IPS-15b (cell line): ENCODE measurements around the gene TEDDM1.

Experiments
- H3K27me3 ChIP-seq: one replicate; pipeline ENCODE4 v1.6.1; 2013; ENCODE audit warnings: low read length; ENCODE audit not compliant: control insufficient read depth, insufficient read depth
- H3K36me3 ChIP-seq: one replicate; pipeline ENCODE4 v1.6.1; 2013; ENCODE audit warnings: low read length; ENCODE audit not compliant: control insufficient read depth, insufficient read depth
- H3K4me1 ChIP-seq: one replicate; pipeline ENCODE4 v1.6.1; 2013; ENCODE audit warnings: mild to moderate bottlenecking, low read length; ENCODE audit not compliant: control insufficient read depth, insufficient read depth
- H3K4me3 ChIP-seq: one replicate; pipeline ENCODE4 v1.5.1; 2013; ENCODE audit warnings: low read depth, low read length
- H3K9ac ChIP-seq: one replicate; pipeline ENCODE4 v1.6.1; 2013; ENCODE audit warnings: low read depth, mild to moderate bottlenecking, low read length
- H3K9me3 ChIP-seq: one replicate; pipeline ENCODE4 v1.6.1; 2013; ENCODE audit warnings: mild to moderate bottlenecking, low read length; ENCODE audit not compliant: control insufficient read depth, insufficient read depth

Gene TEDDM1

GRCh38 chr1:182430263-182431068, 30.0 kb upstream of the TEDDM1 start:
- H3K9ac ChIP-seq: no peak overlapping the region
- H3K4me3 ChIP-seq: no peak overlapping the region
- H3K27me3 ChIP-seq: no peaks in the 10 kb centered on the region
- H3K9me3 ChIP-seq: no peaks in the 10 kb centered on the region
- H3K4me1 ChIP-seq: no peaks in the 10 kb centered on the region
- H3K36me3 ChIP-seq: no peaks in the 10 kb centered on the region

- no peak overlapping the region for H3K9ac ChIP-seq
- no peaks in the 10 kb centered on the region for H3K36me3 ChIP-seq
- H3K9me3 ChIP-seq: no peaks in the 10 kb centered on the region
- no peaks in the 10 kb centered on the region for H3K27me3 ChIP-seq
- no peak overlapping the region for H3K4me3 ChIP-seq
- H3K4me1 ChIP-seq: no peaks in the 10 kb centered on the region
Measured at GRCh38 chr1:182428043-182428442, 27.6 kb upstream of the TEDDM1 start.

- H3K9me3 ChIP-seq: no peaks in the 10 kb centered on the region
- no peak overlapping the region for H3K9ac ChIP-seq
- H3K4me3 ChIP-seq: no peak overlapping the region
- no peaks in the 10 kb centered on the region for H3K27me3 ChIP-seq
- H3K36me3 ChIP-seq: no peaks in the 10 kb centered on the region
- no peaks in the 10 kb centered on the region for H3K4me1 ChIP-seq
Measured at GRCh38 chr1:182426442-182427430, 26.3 kb upstream of the TEDDM1 start.

GRCh38 chr1:182415789-182416188, 15.3 kb upstream of the TEDDM1 start:
- Histone ChIP-seq H3K4me3 (no peak overlapping the region), H3K9me3 (no peaks in the 10 kb centered on the region), H3K27me3 (no peaks in the 10 kb centered on the region)

GRCh38 chr1:182413969-182414368, 13.5 kb upstream of the TEDDM1 start:
- Histone ChIP-seq H3K4me3 (no peak overlapping the region), H3K27me3 (no peaks in the 10 kb centered on the region), H3K36me3 (no peaks in the 10 kb centered on the region), H3K4me1 (no peaks in the 10 kb centered on the region), H3K9me3 (no peaks in the 10 kb centered on the region), H3K9ac (no peak overlapping the region)

More at GRCh38 chr1:182415789-182416188, 15.3 kb upstream of the TEDDM1 start:
- Histone ChIP-seq H3K9ac (no peak overlapping the region), H3K4me1 (no peaks in the 10 kb centered on the region), H3K36me3 (no peaks in the 10 kb centered on the region)

- H3K9me3 ChIP-seq: no peaks in the 10 kb centered on the region
- no peak overlapping the region for H3K4me3 ChIP-seq
- no peak overlapping the region for H3K9ac ChIP-seq
- no peaks in the 10 kb centered on the region for H3K36me3 ChIP-seq
- no peaks in the 10 kb centered on the region for H3K27me3 ChIP-seq
- no peaks in the 10 kb centered on the region for H3K4me1 ChIP-seq
Measured at GRCh38 chr1:182413486-182413885, 13.0 kb upstream of the TEDDM1 start.

GRCh38 chr1:182410620-182411273, 10.3 kb upstream of the TEDDM1 start:
- Histone ChIP-seq H3K9me3 (no peaks in the 10 kb centered on the region), H3K4me3 (no peak overlapping the region), H3K27me3 (no peaks in the 10 kb centered on the region), H3K9ac (no peak overlapping the region), H3K36me3 (no peaks in the 10 kb centered on the region), H3K4me1 (no peaks in the 10 kb centered on the region)

- no peak overlapping the region for H3K4me3 ChIP-seq
- H3K36me3 ChIP-seq: no peaks in the 10 kb centered on the region
- H3K27me3 ChIP-seq: no peaks in the 10 kb centered on the region
- H3K9me3 ChIP-seq: no peaks in the 10 kb centered on the region
- no peaks in the 10 kb centered on the region for H3K4me1 ChIP-seq
- no peak overlapping the region for H3K9ac ChIP-seq
Measured at GRCh38 chr1:182410138-182410537, 9.7 kb upstream of the TEDDM1 start.

- Histone ChIP-seq H3K4me1 (no peaks in the 10 kb centered on the region), H3K36me3 (no peaks in the 10 kb centered on the region), H3K9ac (no peak overlapping the region), H3K27me3 (no peaks in the 10 kb centered on the region), H3K4me3 (no peak overlapping the region), H3K9me3 (no peaks in the 10 kb centered on the region)
Measured at GRCh38 chr1:182408435-182409075, 8.1 kb upstream of the TEDDM1 start.

- no peaks in the 10 kb centered on the region for H3K36me3 ChIP-seq
- H3K9ac ChIP-seq: no peak overlapping the region
- H3K27me3 ChIP-seq: no peaks in the 10 kb centered on the region
- no peaks in the 10 kb centered on the region for H3K4me1 ChIP-seq
- H3K4me3 ChIP-seq: no peak overlapping the region
- H3K9me3 ChIP-seq: no peaks in the 10 kb centered on the region
Measured at GRCh38 chr1:182407724-182408123, 7.3 kb upstream of the TEDDM1 start.

GRCh38 chr1:182406012-182406411, 5.5 kb upstream of the TEDDM1 start:
- H3K9me3 ChIP-seq: no peaks in the 10 kb centered on the region
- H3K27me3 ChIP-seq: no peaks in the 10 kb centered on the region
- no peaks in the 10 kb centered on the region for H3K36me3 ChIP-seq
- H3K4me1 ChIP-seq: no peaks in the 10 kb centered on the region
- H3K9ac ChIP-seq: no peak overlapping the region
- H3K4me3 ChIP-seq: no peak overlapping the region
